Cardiac muscle cell (in vitro differentiated cells and primary cell): ENCODE data around the gene TACR3. TPM values are rescaled to one million over a fixed set of nuclear protein-coding genes. Genes with fewer than 3 reads are reported as not detected.
"Not testable (repeated sequence)": the region's sequence is repeated elsewhere in the genome, so short reads cannot be mapped to it uniquely, and the experiment has no call there.

Experiments used
- DNase-seq, 2 donors: peaks; one replicate each; pipeline versions ENCODE4 v3.0.0 to v3.0.0-alpha.2; 2010 to 2017; ENCODE audit warnings: low read depth in 1 of 2, low spot score in 1 of 2
- H3K27ac ChIP-seq: fragments of 200-600 bp; sonication (generic); 2 replicates; pipeline ENCODE4 v1.5.1; 2016
- H3K27me3 ChIP-seq: fragments of 200-600 bp; sonication (generic); 2 replicates; pipeline ENCODE4 v1.6.0; 2016; ENCODE audit warnings: control low read depth
- H3K36me3 ChIP-seq: fragments of 200-600 bp; sonication (generic); 2 replicates; pipeline ENCODE4 v1.5.1; 2016; ENCODE audit warnings: control low read depth
- H3K4me1 ChIP-seq: fragments of 200-600 bp; sonication (generic); 2 replicates; pipeline ENCODE4 v1.8.1; 2017; ENCODE audit warnings: low read depth, mild to moderate bottlenecking, mixed run types
- H3K4me3 ChIP-seq: fragments of 200-600 bp; sonication (generic); 2 replicates; pipeline ENCODE4 v1.5.1; 2016; ENCODE audit warnings: mild to moderate bottlenecking
- H3K9me3 ChIP-seq: fragments of 200-600 bp; sonication (generic); 2 replicates; pipeline ENCODE4 v1.5.1; 2017; ENCODE audit warnings: low read depth, mild to moderate bottlenecking, control low read depth
- CTCF ChIP-seq: IDR thresholded peaks from 2 replicates; pipeline ENCODE4 v1.5.1; 2012; ENCODE audit warnings: low read depth, mild to moderate bottlenecking, low read length
- polyA plus RNA-seq: library from polyadenylated mRNA; unstranded; fragments of >200 nt; fragmentation: Nextera tagmentation; extraction: Ambion mirVana; gene quantifications from 2 replicates; pipeline ENCODE4 v1.2.1, GENCODE V29; 2016
- total RNA-seq: library from RNA; depleted of rRNA; stranded (reverse); fragments of >200 nt; gene quantifications from 2 replicates; pipeline ENCODE4 v1.2.3, GENCODE V29; 2016

TACR3 gene
- total and polyA plus RNA-seq, 2 experiments from 2014 or later = not detected

- no peaks in the 10 kb centered on the region for H3K9me3 ChIP-seq
- H3K4me1 ChIP-seq = no peaks in the 10 kb centered on the region
- no peaks in the 10 kb centered on the region for H3K27me3 ChIP-seq
- no peak overlapping the region for H3K27ac ChIP-seq
- no peak for TF ChIP-seq CTCF
- no peaks in the 10 kb centered on the region for H3K36me3 ChIP-seq
- no peak overlapping the region for H3K4me3 ChIP-seq
- DNase-seq = no peak
Observed at GRCh38 chr4:103591841-103592240, 127.9 kb downstream of the TACR3 start.

DNA sequence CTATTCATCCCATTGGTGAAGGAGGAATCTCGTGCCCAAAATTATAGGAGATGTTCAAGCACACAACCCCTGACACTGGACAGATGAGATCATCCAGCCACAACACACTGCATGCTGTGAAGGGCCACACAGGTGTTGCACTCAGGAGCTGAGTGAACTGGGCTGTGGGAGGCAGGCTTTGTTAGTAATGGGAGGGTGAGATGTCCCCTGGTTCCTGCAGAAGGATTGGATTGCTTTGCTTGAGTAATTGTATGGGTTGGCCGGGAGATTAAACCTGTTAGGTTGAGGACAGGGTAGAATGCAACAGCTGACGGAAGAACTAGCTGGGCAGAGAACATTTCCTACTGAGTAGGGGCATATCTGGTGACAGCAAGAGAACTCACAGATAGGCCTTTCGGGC is 152.2 kb downstream of the TACR3 start:
- DNase-seq = peak in 1 of 2 donors; percentile 7

DNA sequence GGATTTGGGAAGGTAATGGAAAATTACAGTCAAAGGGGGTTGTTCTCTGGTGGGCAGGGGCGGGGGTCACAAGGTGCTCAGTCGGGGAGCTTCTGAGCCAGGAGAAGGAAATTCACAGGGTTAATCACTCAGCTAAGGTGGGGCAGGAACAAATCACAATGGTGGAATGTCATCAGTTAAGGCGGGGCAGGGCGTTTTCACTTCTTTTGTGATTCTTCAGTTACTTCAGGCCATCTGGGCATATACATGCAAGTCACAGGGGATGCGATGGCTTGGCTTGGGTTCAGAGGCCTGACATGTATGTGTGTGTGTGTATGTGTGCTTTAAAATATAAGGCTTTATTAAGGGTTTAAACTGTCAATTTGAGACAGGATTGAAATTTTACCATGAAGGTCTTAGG is 160.6 kb downstream of the TACR3 start:
- H3K4me1 ChIP-seq, H3K27ac ChIP-seq, H3K36me3 ChIP-seq, H3K4me3 ChIP-seq, H3K9me3 ChIP-seq, H3K27me3 ChIP-seq, DNase-seq: not testable (repeated sequence)

More for the DNA sequence above, 152.2 kb downstream of the TACR3 start:
- Histone ChIP-seq H3K9me3 (no peaks in the 10 kb centered on the region), H3K4me1 (peaks cover 26% of the 10 kb centered on the region), H3K4me3 (no peak overlapping the region), H3K27ac (no peak overlapping the region), H3K27me3 (no peaks in the 10 kb centered on the region), H3K36me3 (no peaks in the 10 kb centered on the region)
- no peak for TF ChIP-seq CTCF
